KG1 (cell line): ENCODE measurements around the gene LRRC17.

Experiments used
- DNase-seq: peaks from one replicate; lab custom pipeline; 2025; lab: John Stamatoyannopoulos, UW

Gene LRRC17

DNA sequence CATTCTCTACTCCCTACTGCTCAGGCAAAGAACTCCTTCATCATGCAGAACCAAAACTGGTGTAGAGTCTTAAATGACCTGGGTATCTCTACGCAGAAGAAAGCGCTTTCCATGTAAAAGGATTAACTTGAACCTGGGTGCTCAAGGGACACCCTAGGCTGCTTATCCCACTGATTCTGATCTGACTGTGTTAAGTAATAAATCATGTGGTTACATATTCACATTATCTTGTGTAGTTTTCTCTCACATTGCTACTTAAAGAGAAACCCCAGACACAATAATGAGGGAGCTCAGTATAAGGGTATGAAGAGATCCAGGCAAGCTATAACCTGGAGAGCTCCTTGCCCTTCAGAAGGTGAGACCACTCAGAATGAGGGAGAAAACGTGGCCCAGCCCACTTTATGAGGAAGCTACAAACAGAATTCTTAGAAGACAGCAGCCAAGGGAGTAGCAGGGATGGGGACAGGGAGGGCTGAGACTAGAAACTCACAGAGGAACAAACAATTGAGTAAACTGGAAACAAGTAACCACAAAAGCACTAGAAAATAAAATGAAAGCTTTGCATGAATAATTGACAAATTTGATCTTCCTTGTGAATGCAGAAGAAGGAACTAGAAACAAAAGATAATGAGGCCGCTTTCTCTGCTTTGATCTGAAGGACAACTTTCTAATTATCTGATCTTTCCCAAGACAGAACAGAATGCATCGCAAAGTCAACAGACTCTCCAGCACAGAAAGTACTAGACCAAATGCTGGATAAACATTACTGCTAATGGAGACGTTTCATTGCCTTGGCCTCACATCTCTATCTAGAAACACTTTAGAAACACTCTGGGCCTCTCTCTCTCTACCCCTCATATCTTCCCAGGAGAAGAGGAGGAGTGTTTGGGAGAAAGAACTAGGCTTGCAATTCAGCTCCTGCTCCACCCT, 76.1 kb downstream of the LRRC17 start:
- no peak for DNase-seq

- DNase-seq, result no peak
Observed at GRCh38 chr7:102990642-102991041, 77.8 kb downstream of the LRRC17 start.

- no peak for DNase-seq
Observed at GRCh38 chr7:102991077-102991539, 78.3 kb downstream of the LRRC17 start.

DNA sequence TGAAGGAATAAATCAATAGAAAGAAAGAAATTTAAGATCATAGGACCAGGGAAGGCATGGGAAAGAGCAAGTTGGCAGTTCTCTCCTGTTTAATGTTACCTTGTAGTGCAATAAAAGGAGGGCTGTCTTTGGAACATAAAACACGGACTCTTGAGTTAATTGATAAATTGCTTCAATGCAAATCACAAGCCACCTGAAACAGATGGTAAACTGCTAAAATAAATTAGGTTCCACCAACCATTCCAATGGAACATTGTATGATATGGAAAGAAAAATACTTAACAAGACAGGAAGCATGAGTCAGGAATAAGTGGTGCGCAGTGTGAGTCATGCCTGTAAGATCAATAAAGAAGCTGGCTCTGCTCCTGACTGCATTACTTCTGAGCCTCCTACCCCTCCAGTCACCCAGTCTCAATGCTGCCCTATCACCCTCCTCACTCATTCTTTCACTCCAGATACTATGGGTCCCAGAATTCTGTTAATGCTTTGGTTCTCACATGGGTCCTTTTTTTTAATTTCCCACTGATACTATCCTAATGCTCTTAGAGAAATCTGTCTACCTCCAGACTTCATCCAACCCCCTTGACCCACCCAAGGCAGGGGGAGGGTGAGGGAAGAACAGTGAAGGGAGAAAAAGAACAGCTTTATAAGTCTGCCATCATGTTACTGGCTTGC, 78.9 kb downstream of the LRRC17 start:
- no peak for DNase-seq

- DNase-seq, result no peak
Observed at GRCh38 chr7:102992509-102992937, 79.7 kb downstream of the LRRC17 start.

GRCh38 chr7:102992938-102993717, 80.3 kb downstream of the LRRC17 start:
- DNase-seq, result no peak

DNA sequence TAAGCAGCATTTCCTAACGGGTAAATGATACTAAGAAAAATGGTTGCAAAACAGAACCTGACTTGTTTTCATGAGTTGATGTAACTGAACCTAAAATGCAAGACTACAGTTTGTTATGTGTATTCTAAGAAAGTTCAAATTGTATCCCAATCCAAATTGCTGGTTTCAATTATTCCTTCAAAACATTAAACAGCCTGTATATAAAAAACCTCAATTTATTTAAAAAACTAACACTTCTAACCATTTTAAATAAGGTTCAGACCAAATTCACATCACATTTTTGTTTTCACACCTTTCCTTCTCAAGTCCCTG, 80.9 kb downstream of the LRRC17 start:
- DNase-seq, result no peak

GRCh38 chr7:102994567-102994966, 81.8 kb downstream of the LRRC17 start:
- no peak for DNase-seq
